Glutamatergic neuron (in vitro differentiated cells): ENCODE data around the gene CPNE8. TPM values are rescaled to one million over a fixed set of nuclear protein-coding genes. Genes with fewer than 3 reads are reported as not detected.

Experiments
- DNase-seq: peaks from one replicate; pipeline ENCODE4 v3.0.0; 2022
- H3K27ac Mint-ChIP-seq: one replicate; pipeline ENCODE4 v1.8.0; 2020; ENCODE audit warnings: mild to moderate bottlenecking, mixed read lengths, inconsistent platforms; ENCODE audit not compliant: unreplicated experiment
- H3K27me3 Mint-ChIP-seq: one replicate; pipeline ENCODE4 v1.8.0; 2020; ENCODE audit warnings: mild to moderate bottlenecking, moderate library complexity, mixed read lengths, inconsistent platforms; ENCODE audit not compliant: unreplicated experiment
- H3K36me3 Mint-ChIP-seq: one replicate; pipeline ENCODE4 v1.8.0; 2020; ENCODE audit warnings: mild to moderate bottlenecking, mixed read lengths, inconsistent platforms; ENCODE audit not compliant: unreplicated experiment
- H3K4me1 Mint-ChIP-seq: one replicate; pipeline ENCODE4 v1.8.0; 2020; ENCODE audit warnings: mild to moderate bottlenecking, low read depth, mixed read lengths, inconsistent platforms; ENCODE audit not compliant: unreplicated experiment
- H3K4me3 Mint-ChIP-seq: one replicate; pipeline ENCODE4 v1.8.0; 2020; ENCODE audit warnings: mild to moderate bottlenecking, mixed read lengths, inconsistent platforms; ENCODE audit not compliant: unreplicated experiment
- H3K9me3 Mint-ChIP-seq: one replicate; pipeline ENCODE4 v1.8.0; 2020; ENCODE audit warnings: mild to moderate bottlenecking, moderate library complexity, mixed read lengths, inconsistent platforms; ENCODE audit not compliant: unreplicated experiment
- total RNA-seq: library from RNA; stranded (reverse); fragmentation: NEBNext Ultra II Directional; extraction: Animal tissue kit (Norgen Biotek cat#: 25700); gene quantifications from one replicate; pipeline ENCODE4 v1.2.1, GENCODE V29; 2021; ENCODE audit not compliant: unreplicated experiment
- TF ChIP-seq, protein P1 (sequence below): fragments of 200-600 bp; sonication (generic); IDR thresholded peaks from one replicate; pipeline ENCODE4 v1.5.0; 2021; ENCODE audit not compliant: partially characterized antibody, unreplicated experiment

Gene CPNE8
- total RNA-seq, 1 donor from 2014 or later, result 5.9 TPM

DNA sequence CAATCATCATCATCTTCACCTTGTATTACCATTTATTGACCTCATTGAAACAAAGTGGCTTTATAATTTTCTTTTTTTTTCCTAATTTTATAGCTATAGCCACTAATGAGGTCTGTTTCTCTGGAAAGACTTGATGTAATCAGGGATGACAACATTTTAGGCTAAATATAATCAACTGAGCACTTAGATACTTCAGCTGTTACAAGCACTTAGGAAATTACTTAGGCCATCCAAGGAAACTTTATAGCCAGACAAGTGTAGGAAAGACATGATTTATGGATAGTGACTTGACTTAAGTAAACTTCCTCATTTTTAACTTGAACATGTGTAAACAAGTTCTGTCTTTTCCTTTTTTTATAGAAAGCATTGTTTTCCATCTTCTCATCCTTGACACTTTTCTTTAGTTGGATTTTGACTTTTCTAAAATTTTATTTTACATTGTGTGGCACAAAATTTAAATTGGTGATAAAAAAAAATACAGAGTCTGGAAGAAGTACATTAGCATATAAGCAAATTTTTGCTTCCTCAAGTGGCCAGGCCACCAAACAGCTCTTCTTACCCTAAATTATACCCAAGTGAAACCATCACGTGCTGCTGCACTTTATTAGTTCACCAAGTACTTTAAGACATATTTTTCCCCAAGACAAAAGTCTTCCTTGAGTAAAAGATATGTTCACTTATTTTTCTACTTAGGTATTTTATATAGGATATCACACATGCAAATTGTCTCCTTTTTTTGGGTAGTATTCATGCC is 15.1 kb downstream of the CPNE8 start:
- H3K9me3 Mint-ChIP-seq, result no peaks in the 10 kb centered on the region
- TF ChIP-seq, protein P1, sequence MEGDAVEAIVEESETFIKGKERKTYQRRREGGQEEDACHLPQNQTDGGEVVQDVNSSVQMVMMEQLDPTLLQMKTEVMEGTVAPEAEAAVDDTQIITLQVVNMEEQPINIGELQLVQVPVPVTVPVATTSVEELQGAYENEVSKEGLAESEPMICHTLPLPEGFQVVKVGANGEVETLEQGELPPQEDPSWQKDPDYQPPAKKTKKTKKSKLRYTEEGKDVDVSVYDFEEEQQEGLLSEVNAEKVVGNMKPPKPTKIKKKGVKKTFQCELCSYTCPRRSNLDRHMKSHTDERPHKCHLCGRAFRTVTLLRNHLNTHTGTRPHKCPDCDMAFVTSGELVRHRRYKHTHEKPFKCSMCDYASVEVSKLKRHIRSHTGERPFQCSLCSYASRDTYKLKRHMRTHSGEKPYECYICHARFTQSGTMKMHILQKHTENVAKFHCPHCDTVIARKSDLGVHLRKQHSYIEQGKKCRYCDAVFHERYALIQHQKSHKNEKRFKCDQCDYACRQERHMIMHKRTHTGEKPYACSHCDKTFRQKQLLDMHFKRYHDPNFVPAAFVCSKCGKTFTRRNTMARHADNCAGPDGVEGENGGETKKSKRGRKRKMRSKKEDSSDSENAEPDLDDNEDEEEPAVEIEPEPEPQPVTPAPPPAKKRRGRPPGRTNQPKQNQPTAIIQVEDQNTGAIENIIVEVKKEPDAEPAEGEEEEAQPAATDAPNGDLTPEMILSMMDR, result no peak
- H3K4me1 Mint-ChIP-seq, result no peaks in the 10 kb centered on the region
- H3K27me3 Mint-ChIP-seq, result no peaks in the 10 kb centered on the region
- H3K36me3 Mint-ChIP-seq, result no peaks in the 10 kb centered on the region
- no peak for DNase-seq
- H3K4me3 Mint-ChIP-seq, result no peak overlapping the region
- H3K27ac Mint-ChIP-seq, result no peak overlapping the region

DNA sequence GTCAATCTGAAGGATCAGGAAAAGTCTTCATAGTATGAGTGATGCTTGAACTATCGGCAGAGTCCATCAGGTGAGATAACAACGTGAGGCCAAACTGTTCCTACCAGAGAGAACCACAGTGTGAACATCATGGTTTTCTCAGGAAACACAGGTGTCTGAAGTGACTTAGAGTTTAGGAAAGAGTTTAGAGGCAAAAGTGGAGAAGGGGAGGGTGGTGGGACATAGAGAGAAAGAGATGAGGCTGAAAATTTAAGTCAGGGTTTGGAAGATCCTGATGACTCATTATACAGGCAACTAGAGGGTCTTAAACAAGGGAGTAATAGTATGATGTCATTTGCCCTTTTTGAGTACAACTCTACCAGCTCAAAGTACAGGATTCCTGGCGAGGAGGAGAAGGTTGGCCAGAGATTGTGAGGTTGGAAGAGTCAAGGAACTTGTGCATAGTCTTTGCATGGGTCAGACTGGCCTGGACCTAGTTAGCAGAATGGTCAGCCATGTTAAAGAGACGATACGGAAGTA is 16.0 kb downstream of the CPNE8 start:
- Mint-ChIP-seq H3K27me3 (no peaks in the 10 kb centered on the region), H3K4me3 (no peak overlapping the region), H3K36me3 (no peaks in the 10 kb centered on the region), H3K27ac (no peak overlapping the region), H3K4me1 (no peaks in the 10 kb centered on the region), H3K9me3 (no peaks in the 10 kb centered on the region)
- no peak for DNase-seq
- TF ChIP-seq, protein P1, result no peak

DNA sequence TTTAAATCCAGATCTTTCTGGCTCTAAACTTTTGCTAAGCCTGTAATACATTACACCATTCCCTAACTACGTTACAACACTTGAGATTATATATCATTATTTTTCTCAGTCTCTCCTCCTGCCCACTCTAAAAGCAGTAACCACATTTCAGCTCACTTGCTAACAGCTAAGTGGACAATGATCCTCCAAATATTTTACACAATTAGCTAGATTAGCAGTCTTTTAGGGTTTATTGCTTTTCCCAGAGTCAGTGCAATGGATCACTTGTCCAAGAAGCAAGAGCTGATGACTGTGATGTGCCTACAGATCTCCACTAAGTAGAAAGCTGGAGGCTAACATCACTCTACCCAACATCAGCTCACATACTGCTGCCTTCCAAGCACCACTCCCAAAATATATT is 17.6 kb downstream of the CPNE8 start:
- no peaks in the 10 kb centered on the region for H3K9me3 Mint-ChIP-seq
- no peaks in the 10 kb centered on the region for H3K27me3 Mint-ChIP-seq
- H3K36me3 Mint-ChIP-seq, result no peaks in the 10 kb centered on the region
- H3K4me3 Mint-ChIP-seq, result no peak overlapping the region
- TF ChIP-seq, protein P1, result no peak
- no peak for DNase-seq
- H3K4me1 Mint-ChIP-seq, result no peaks in the 10 kb centered on the region
- no peak overlapping the region for H3K27ac Mint-ChIP-seq

DNA sequence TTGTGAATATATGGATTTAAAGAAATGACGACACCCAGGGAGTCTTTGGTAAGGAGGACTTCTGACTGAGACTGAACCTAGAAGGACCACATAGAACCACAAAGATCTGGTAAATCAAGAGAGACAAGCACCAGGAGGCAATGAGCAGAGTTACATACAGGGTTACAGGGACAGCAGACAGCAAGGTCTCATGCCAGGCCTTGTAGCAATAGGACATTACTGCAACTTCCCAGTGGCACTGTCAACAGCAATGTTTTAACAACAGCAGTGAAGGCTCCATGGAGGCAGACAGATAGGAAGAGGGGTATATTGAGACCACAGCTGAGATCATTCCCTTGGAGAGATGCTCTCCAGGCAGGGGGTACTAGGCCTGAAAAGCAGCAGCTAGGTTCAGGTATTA is 18.5 kb downstream of the CPNE8 start:
- no peaks in the 10 kb centered on the region for H3K9me3 Mint-ChIP-seq
- TF ChIP-seq, protein P1, result no peak
- no peak for DNase-seq
- no peak overlapping the region for H3K27ac Mint-ChIP-seq
- no peaks in the 10 kb centered on the region for H3K36me3 Mint-ChIP-seq
- H3K4me1 Mint-ChIP-seq, result no peaks in the 10 kb centered on the region
- no peak overlapping the region for H3K4me3 Mint-ChIP-seq
- no peaks in the 10 kb centered on the region for H3K27me3 Mint-ChIP-seq

DNA sequence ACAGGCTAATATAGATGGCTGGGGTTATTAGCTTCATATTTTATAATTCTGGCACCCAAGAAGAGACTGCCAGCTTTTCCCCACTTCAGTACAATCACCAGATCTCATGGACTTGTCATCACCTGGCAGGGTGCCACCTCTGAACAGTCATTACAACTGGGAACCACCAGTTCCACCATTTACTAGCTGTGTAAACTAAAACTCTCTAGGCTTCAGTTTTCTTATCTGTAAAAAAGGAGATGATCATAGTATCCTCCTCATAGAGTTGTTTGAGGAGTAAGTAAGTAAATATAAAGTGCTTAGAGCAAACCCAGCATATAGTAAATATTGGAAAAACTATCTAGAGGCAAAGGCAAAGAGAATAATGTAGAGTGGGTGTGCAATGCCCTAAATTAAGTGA is 19.3 kb downstream of the CPNE8 start:
- Mint-ChIP-seq H3K4me3 (no peak overlapping the region), H3K27ac (no peak overlapping the region), H3K36me3 (no peaks in the 10 kb centered on the region), H3K9me3 (no peaks in the 10 kb centered on the region), H3K27me3 (no peaks in the 10 kb centered on the region), H3K4me1 (no peaks in the 10 kb centered on the region)
- no peak for DNase-seq
- TF ChIP-seq, protein P1, result no peak
